GM18511 (cell line): ENCODE results near the gene TADA2A.
"Not testable (repeated sequence)": the region's sequence is repeated elsewhere in the genome, so short reads cannot be mapped to it uniquely, and the experiment has no call there.

ENCODE experiments used
- ATAC-seq: cut with Tn5 transposase; IDR thresholded peaks from one replicate; pipeline ENCODE4 v1.9.1; 2021; ENCODE audit warnings: mild to moderate bottlenecking, moderate library complexity; ENCODE audit not compliant: unreplicated experiment

TADA2A gene

DNA sequence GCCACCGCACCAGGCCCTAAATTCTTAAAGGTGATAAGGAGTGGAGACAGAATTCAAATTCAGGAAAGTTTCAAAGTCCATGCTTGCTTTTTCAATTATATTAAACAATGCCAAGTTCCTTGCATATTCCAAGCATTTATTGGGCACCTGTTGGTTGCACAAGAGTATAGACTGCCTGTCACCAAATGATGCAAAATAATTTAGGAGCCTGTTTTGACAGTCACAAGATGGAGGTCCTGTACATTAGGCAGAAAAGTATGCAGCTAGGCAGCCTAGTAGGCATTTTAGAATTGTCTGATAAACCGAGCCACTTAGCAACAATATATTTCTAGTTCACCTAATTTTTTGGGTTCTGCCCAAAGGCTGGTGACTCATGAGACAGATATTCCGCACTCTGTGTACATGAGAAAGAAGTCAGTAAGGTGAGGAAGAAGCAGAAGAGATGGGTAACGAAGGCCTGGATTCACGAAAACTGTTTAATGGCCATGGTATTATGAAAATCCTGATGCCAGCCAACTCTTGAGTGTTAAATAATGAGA lies 7.4 kb upstream of the TADA2A start:
- no peak for ATAC-seq

DNA sequence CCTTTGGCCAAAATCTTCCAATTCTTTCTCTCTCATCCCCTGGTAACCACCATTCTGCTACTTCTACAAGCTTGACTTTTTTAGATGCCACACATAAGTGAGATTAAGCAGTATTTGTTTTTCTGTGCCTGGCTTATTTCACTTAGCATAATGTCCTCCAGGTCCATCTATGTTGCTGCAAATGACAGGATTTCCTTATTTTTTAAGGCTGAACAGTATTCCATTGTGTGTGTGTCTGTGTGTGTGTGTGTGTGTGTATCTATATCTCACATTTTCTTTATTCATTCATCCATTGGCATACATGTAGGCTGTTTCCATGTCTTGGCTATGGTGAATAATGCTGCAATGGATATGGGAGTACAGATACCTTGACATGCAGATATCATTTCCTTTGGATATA lies 6.2 kb upstream of the TADA2A start:
- no peak for ATAC-seq

DNA sequence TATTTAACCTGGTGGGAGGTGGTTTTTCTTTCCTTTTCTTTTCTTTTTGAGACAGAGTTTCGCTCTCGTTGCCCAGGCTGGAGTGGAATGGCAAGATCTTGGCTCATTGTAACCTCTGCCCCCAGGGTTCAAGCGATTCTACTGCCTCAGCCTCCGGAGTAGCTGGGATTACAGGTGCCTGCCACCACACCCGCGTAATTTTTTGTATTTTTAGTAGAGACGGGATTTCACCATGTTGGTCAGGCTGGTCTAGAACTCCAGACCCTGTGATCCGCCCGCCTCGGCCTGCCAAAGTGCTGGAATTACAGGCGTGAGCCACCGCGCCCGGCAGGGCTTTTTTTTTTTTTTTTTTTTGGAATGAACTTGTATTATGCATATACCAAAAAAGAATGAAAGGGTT lies 1.2 kb upstream of the TADA2A start:
- ATAC-seq: not testable (repeated sequence)

DNA sequence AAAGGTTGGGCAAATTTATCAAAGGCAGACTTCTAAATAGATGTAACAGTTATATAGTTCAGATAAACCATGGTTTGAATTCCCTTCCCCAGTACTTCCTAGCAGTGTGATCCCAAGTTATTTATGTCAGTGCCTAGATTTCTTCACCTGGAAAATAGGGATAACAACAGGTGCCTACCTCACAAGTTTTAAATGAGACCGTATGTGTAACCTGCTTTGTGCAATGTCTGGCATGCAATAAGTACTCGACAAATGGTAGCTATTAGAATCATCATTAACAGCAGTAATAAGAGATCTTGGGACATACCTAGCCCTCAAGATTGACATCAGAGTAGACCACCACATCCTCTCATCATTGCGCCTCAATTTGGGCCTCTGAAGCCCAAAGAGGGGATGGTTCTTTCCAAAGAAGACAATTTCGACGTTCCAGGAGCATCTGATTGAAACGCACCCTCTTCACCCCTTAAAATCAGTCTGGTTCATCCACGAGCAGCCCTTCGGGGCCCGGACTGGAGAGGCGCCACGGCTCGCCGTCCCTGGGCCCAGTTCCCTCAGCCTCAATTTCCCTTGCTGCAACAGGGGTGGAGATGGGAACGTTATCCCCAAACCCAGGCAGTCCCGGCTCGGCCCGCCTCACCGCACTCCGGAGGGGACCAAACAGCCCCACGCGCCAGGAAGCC lies 591 bp upstream of the TADA2A start:
- peak; percentile 40 for ATAC-seq

DNA sequence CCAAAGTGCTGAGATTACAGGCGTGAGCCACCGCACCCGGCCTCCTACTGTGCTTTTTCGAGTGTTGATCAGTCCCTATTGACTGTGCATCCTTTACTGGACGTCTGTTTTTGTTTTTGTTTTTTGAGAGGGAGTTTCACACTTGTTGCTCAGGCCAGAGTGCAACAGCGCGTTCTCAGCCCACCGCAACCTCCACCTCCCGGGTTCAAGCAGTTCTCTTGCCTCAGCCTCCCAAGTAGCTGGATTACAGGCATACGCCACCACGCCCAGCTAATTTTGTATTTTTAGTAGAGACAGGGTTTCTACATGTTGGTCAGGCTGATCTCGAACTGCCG lies 1.4 kb downstream of the TADA2A start:
- not testable (repeated sequence) for ATAC-seq

DNA sequence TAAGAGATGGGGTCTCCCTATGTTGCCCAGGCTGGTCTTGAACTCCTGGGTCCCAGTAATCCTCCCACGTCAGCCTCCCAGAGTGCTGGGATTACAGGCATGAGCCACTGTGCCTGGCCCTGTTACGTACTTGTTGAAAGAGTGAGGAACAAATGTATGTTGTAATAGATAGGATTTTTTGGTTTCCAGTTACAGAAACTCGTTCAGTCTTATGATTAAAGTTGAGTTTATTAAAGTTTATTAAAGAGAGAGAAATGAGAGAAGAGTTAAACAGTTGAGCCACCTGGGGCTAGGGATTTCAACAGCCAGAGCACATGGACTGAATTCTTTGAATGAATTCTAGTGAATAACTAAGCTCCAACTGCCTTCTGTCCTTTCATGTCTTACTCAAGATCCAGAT lies 3.7 kb downstream of the TADA2A start:
- ATAC-seq: no peak

DNA sequence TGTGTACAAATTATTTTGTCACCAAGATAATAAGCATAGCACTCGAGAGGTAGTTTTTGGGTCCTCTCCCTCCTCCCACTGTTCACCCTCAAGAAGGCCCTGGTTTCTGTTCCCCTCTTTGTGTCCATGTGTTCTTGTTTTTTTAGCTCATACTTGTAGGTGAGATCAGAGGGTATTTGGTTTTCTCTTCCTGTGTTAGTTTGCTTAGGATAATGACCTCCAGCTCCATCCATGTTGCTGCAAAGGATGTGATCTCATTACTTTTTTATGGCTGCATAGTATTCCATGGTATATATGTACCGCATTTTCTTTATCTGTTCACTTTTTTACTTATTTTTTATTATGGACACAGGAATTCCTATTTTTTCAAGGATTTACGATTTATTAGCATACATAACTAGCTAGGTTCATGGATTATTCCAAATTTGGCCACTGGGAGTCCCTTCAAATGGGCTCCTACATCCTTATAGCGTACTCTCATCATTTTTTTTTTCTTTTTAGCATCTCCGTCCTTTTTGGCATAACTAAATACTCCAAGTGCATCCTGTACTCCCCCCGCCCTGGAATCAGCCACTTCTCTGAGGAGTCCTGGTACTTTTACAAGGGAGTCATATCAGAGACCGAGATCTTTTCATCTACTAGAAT lies 7.3 kb downstream of the TADA2A start:
- no peak for ATAC-seq

DNA sequence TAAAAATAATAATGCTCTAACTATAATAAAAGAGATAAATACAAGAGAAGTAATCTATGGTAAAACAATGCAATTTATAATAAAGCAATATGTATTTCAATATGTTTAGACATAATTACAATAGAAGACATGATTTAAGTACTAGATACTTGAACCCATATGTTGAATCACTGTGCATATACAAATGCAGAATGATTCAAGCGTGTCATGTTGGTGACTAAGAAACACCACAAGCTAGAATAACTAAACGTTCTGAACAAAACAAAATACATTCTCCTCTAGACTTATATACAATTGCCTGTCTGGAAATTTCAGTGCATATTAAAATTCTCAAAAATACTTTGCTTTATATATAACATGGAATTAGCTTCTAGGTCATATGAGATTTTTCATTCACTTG lies 11.2 kb downstream of the TADA2A start:
- no peak for ATAC-seq

DNA sequence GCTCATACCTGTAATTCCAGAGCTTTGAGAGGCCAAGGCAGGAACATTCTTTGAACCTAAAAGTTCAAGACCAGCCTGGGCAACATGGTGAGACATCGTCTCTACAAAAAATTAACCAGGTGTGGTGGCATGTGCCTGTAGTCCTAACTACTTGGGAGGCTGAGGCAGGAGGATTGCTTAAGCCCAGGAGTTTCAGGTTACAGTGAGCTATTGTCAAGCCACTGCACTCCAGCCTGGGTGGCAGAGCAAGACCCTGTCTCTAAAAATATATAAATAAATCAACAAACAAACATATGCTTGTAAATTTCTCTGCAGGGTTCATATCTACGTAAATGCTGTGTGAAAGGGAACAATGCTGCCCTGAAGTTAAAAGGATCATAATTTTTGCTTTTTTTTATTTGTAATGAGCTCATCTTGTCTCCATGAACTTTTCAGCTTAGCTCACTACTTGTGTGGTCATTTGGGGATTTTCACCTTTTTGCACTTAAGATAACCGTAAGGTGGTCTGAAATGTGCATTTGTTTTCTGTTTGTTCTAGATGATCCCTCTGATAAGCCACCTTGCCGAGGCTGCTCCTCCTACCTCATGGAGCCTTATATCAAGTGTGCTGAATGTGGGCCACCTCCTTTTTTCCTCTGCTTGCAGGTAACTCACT lies 16.4 kb downstream of the TADA2A start:
- ATAC-seq: no peak

DNA sequence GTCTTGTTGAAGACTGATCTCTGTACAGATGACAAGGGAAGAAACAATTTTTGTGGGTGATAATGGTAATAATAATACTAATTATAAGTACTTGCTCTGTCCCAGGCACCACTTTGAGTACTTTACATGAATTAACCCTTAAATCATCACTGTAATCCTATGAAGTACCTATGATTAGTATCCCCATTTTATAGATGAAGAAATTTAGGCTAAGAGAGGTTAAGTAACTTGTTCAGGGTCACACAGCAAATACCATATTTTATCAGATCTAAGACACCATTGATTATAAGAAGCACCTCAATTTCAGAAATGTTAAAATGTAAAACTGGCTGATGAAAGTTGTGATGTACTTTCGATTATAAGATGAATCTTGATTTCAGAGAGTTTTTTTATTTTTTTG lies 18.6 kb downstream of the TADA2A start:
- ATAC-seq: no peak

DNA sequence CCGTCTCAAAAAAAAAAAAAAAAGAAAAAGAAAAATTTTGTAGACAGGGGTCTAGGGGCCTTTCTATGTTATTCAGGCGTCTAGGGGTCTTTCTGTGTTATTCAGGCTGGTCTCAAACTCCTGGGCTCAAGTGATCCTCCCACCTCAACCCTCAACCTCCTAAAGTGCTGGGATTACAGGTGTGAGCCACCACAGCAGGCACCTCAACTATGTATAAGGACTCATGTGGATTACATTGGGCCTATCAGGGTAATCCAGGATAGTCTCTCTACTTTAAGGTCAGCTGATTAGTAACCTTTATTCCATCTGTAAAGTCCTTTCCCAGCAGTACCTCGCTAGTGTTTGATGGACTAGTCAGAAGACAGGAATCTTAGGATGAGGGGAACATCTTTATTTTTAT lies 22.4 kb downstream of the TADA2A start:
- no peak for ATAC-seq

DNA sequence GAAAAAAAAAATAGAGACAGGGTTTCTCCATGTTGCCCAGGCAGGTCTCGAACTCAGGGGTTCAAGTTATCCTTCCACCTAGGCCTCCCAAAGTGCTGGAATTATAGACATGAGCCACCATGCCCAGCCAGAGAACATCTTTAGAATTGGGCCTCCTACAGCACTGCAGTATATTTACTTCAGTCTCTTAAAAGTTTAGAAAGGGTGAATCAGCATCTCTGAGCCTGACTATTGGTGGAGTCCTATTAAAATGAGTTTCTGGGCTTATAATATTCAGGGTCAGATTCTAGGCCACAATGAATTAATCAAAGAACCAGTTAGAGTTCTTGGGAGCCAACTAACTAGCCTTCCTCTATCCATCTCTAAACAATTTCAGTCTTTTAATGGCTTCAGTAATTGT lies 22.8 kb downstream of the TADA2A start:
- no peak for ATAC-seq

DNA sequence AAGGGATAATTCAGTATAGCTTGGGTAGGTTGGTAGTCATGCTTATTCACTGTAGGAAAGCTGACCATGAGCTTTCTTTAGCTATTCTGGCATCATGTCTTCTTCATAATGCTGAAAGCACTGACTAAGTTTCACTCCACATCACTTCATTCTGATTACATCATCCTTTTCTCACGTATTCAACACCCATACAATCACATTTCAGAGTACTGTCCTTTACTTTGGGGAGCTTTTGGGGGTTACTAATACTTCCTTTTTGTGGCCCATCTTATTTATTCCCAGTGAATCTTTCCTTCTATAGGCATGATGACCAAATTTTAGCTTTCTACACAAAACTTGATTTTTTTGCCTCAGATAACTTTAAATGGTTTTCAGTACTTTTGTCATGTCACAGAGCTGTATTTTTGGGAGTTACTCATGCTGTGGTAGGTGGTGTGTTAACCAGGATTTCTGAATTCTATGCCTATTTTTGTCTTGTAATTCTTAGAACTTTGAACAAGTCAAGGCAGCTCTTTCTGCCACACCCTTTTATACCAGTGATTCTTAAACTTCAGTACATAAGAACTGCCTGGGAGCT lies 23.5 kb downstream of the TADA2A start:
- no peak for ATAC-seq

DNA sequence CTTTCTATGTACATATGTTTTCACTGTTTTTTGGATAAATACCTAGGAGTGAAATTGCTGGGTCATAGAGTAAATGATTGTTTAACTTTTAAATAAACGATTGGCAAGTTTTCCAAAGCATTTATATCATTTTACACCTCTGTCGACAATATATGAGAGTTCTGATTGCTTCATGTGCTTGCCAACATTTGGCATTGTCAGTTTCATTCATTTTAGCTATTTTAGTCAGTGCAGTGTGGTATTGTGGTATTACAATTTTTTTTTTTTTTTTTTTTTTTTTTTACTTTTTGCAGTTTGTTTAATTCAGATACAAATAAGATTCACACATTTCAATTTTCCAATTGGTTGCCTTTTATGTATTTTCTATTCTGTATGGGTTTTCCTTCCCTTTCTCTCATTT lies 26.0 kb downstream of the TADA2A start:
- no peak for ATAC-seq

DNA sequence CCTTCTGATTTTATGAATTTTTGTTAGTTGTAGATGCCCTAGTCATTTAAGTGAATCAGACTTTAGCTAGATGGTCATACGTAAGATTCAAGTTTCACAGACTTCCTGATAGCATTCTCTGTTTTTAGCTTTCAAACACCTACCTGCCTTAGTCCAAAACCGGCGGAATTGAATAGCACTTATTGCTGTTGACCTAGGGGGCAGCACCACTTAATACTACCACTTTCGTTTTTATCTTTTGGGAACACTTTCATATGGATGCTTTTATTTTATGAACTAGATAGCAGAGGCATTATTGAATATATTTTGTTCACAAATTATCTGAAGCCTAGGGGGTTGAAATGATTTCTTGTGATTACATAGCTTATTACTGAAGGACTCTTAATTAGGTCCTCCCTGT lies 31.5 kb downstream of the TADA2A start:
- no peak for ATAC-seq

DNA sequence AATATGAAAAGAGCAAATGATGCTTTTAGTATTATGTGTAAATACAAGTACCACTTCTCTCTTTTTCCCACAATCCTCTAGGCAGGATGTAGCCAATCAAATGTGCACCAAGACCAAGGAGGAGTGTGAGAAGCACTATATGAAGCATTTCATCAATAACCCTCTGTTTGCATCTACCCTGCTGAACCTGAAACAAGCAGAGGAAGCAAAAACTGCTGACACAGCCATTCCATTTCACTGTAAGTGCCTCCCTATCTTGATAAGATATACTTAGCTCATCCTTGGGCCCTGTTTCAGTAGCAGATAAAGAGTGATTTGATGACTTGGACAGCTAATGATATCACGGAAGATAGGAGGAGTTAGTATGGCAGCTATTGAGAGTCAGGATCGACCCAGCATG lies 33.7 kb downstream of the TADA2A start:
- ATAC-seq: no peak

DNA sequence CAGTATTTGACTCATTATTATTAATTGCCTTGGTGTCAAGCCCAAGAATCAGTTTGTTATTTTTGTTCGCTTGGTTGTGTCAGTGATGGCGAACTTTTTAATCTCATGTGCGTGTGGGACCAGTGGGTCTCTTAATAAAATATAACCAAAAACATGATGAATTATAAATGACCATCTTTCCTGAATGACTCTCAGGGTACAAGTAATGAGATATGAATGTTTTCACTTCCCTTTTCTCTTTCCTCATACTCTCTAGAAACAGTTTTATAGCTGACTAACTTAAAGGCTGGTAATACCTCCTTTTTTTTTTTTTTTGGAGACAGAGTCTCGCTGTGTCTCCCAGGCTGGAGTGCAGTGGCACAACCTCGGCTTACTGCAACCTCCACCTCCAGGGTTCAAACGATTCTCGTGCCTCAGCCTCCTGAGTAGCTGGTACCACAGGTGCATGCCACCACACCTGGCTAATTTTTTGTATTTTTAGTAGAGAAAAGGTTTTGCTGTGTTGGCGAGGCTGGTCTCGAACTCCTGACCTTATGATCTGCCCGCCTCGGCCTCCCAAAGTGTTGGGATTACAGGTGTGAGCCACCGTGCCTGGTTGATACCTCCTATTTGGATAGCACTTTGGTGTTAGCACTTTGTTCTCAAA lies 34.8 kb downstream of the TADA2A start:
- ATAC-seq: not testable (repeated sequence)

DNA sequence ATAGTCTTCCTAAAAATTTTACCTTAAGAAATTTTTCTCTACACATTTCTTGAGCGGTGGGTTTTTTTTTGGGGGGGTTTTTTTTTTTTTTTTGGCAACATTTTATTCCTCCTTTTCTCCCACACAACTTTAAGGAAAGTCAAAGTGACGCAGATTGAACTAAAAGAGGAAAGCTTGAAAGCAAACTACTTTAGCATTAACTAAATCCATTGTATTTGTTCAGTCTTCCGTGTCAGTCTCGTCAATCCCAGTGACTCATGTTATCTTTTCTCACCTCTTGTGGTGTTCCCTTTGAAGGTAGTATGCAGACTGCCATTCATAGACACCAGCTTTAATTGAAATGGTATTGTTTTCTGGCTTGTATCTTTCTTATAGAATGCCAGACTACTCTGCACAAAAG lies 39.3 kb downstream of the TADA2A start:
- no peak for ATAC-seq

DNA sequence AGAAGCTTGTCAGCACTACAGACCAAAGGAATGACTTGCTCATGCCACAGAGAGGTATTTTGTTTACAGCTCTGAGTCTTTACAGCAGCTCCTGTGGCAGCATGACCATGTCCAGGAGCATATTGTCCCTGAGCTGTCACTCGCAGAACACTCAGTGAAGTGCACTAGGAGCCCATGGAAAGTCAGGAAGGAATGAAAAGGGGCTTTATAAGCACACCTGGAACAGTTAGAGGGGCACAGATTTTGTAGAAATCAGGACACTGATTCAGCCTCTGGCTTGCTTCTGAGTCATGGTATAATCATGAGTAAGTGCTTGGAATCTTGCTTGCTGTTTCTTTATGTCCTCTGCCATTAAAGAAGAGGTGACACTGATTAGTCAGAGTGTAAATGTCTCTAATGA lies 41.0 kb downstream of the TADA2A start:
- no peak for ATAC-seq

DNA sequence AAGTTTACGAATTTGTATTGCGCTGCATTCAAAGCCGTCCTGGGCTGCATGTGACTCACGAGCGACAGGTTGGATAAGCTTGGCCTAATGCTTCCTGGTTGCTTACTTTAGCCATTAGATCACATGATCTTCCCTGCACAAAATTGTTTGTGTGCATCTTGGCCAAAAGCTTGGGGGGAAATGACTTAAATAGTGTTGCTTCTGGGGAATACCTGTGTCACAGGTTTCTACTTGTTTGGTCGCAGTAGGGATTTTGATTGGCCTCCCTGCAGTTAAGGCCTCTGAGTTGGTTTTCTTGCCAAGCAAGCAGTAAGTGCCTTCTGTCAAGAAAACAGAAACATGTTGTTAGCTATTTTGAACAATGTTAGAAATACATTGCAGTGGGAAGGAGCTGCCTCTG lies 43.4 kb downstream of the TADA2A start:
- ATAC-seq: no peak

DNA sequence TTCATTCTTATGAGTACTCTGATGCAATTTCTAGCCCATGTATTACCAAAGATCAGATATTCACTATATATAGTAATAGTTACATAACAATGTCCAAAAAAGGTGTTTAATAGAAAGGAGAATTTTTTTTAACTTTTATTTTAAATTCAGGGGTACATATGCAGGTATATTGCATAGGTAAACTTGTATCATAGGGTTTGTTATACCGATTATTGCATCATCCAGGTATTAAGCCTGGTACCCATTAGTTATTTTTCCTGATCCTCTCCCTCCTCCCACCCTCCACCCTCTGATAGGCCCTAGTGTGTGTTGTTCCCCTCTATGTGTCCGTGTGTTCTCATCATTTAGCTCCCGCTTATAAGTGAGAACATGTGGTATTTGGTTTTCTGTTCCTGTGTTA lies 51.1 kb downstream of the TADA2A start:
- not testable (repeated sequence) for ATAC-seq
